Measurements from ENCODE around the gene TUBB. TPM values are rescaled to one million over a fixed set of nuclear protein-coding genes. Genes with fewer than 3 reads are reported as not detected.
"Not testable (repeated sequence)": the region's sequence is repeated elsewhere in the genome, so short reads cannot be mapped to it uniquely, and the experiment has no call there.

The TUBB gene
- polyA plus RNA-seq, 1 of the 3 experiments (the other 2 are of a cell fraction): 1,037 TPM

- Histone ChIP-seq H3K9ac (peak overlapping the region; percentile 53), H3K27me3 (ENCODE audit: insufficient read depth) (no peaks in the 10 kb centered on the region), H3K9me2 (no peaks in the 10 kb centered on the region), H2AFZ (ENCODE audit: low read depth) (peak overlapping the region; percentile 75), H3K36me3 (replicated peaks in 1 of 2; ENCODE audit: control insufficient read depth in 1 of 2, insufficient read depth in 2 of 2, low read length in 1 of 2) (no peaks in the 10 kb centered on the region), H3K4me1 (ENCODE audit: control insufficient read depth in 1 of 2, insufficient read depth in 2 of 2, low read depth in 1 of 2, low read length in 1 of 2) (peaks cover 18 to 24% of the 10 kb centered on the region in 2 experiments; a peak in 3 of 4 replicates), H3K79me2 (ENCODE audit: insufficient read depth) (no peaks in the 10 kb centered on the region), H3K27ac (ENCODE audit: low read depth in 2 of 2, low read length in 1 of 2) (peak overlapping the region; percentile 80 to 85), H3K4me3 (ENCODE audit: low read depth in 2 of 2, low read length in 1 of 2) (no peak overlapping the region), H3K4me2 (peak overlapping the region; percentile 66), H3F3A (replicated peaks; ENCODE audit: insufficient read depth) (peaks cover 34% of the 10 kb centered on the region), H4K20me1 (ENCODE audit: insufficient read depth) (no peaks in the 10 kb centered on the region), H3K9me3 (no peaks in the 10 kb centered on the region)
- CTCF ChIA-PET: interaction anchor here (0.9 to 2.0 kb wide), 2 partner anchors 9 to 64 kb away, joined by 3 to 5 read pairs; no protein-coding TSS in a partner anchor
- TF ChIP-seq EP300 (IDR thresholded peaks at IDR 0.05; ENCODE audit: borderline replicate concordance in 1 of 2, low read depth in 1 of 2, low read length in 1 of 2): 0 out of 4 replicates have a peak, but pooled peaks of 1 of the 2 experiments have one; percentile 19
- peak; percentile 26 for TF ChIP-seq CTCF (IDR thresholded peaks at IDR 0.05)
- no peak for TF ChIP-seq NRF1 (IDR thresholded peaks at IDR 0.05; ENCODE audit: low read depth, low read length)
- TF ChIP-seq TCF12 (IDR thresholded peaks at IDR 0.05): peak; percentile 28; the same call in 1 of the 2 replicates
- TF ChIP-seq RFX5 (IDR thresholded peaks at IDR 0.05; ENCODE audit: low read length): no peak
- peak; percentile 78 for TF ChIP-seq PBX3 (IDR thresholded peaks at IDR 0.05)
- DNase-seq: no peak
- POLR2A ChIA-PET: no interaction called here
- 52% methylated on average over 8 of the region's 8 CpGs for WGBS (ENCODE audit: low lambda C conversion rate)
Observed at GRCh38 chr6:30763618-30764489, 43.7 kb downstream of the TUBB start.

- CTCF ChIA-PET: interaction anchor here (2.0 kb wide), 1 partner anchor 10 kb away, joined by 5 read pairs; no protein-coding TSS in a partner anchor
- H3K27me3 ChIP-seq (ENCODE audit: insufficient read depth); H3K9me2 ChIP-seq; H3K4me3 ChIP-seq (ENCODE audit: low read depth in 2 of 2, low read length in 1 of 2); H3K9me3 ChIP-seq; DNase-seq; POLR2A ChIA-PET; H2AFZ ChIP-seq (ENCODE audit: low read depth); H4K20me1 ChIP-seq (ENCODE audit: insufficient read depth); H3K36me3 ChIP-seq (replicated peaks in 1 of 2; ENCODE audit: control insufficient read depth in 1 of 2, insufficient read depth in 2 of 2, low read length in 1 of 2); H3K79me2 ChIP-seq (ENCODE audit: insufficient read depth): not testable (repeated sequence)
- Histone ChIP-seq H3K27ac (ENCODE audit: low read depth in 2 of 2, low read length in 1 of 2) (peak overlapping the region; percentile 80 to 85), H3K4me2 (peak overlapping the region; percentile 66; the same call in 1 of the 2 replicates), H3F3A (replicated peaks; ENCODE audit: insufficient read depth) (peaks cover 33% of the 10 kb centered on the region), H3K9ac (peak overlapping the region; percentile 53; the same call in 1 of the 2 replicates), H3K4me1 (ENCODE audit: control insufficient read depth in 1 of 2, insufficient read depth in 2 of 2, low read depth in 1 of 2, low read length in 1 of 2) (peaks cover 25 to 26% of the 10 kb centered on the region in 2 experiments; a peak in 3 of 4 replicates)
- WGBS (ENCODE audit: low lambda C conversion rate): 89% methylated on average over 13 of the region's 13 CpGs
Observed at GRCh38 chr6:30764490-30765043, 44.4 kb downstream of the TUBB start.

- H3K27ac ChIP-seq (ENCODE audit: low read depth in 2 of 2, low read length in 1 of 2); H3K36me3 ChIP-seq (replicated peaks in 1 of 2; ENCODE audit: control insufficient read depth in 1 of 2, insufficient read depth in 2 of 2, low read length in 1 of 2); H3K4me2 ChIP-seq; DNase-seq; H4K20me1 ChIP-seq (ENCODE audit: insufficient read depth); H3K9me2 ChIP-seq; H3K4me3 ChIP-seq (ENCODE audit: low read depth in 2 of 2, low read length in 1 of 2); H3K27me3 ChIP-seq (ENCODE audit: insufficient read depth); H2AFZ ChIP-seq (ENCODE audit: low read depth); POLR2A ChIA-PET; H3K9me3 ChIP-seq; H3K9ac ChIP-seq; H3K79me2 ChIP-seq (ENCODE audit: insufficient read depth): not testable (repeated sequence)
- Histone ChIP-seq H3K4me1 (ENCODE audit: control insufficient read depth in 1 of 2, insufficient read depth in 2 of 2, low read depth in 1 of 2, low read length in 1 of 2) (peaks cover 34% of the 10 kb centered on the region in 2 experiments), H3F3A (replicated peaks; ENCODE audit: insufficient read depth) (peaks cover 31% of the 10 kb centered on the region)
- CTCF ChIA-PET: interaction anchor here (1.6 kb wide), 1 partner anchor 11 kb away, joined by 4 read pairs; no protein-coding TSS in a partner anchor
- WGBS (ENCODE audit: low lambda C conversion rate): 80% methylated on average over 1 of the region's 1 CpG
Observed at GRCh38 chr6:30765495-30765894, 45.3 kb downstream of the TUBB start.
